PC-9 (cell line): ENCODE measurements around the gene DDOST. TPM values are rescaled to one million over a fixed set of nuclear protein-coding genes. Genes with fewer than 3 reads are reported as not detected.

Experiments
- BruUV-seq: library from RNA; stranded (reverse); fragments of 400-500 nt; replicated peaks from 2 replicates; lab custom pipeline; 2021; lab: Mats Ljungman, UMichigan
- CTCF ChIA-PET: fragments of 300-600 bp; sonication (Branson Sonifier 250); formaldehyde crosslinking; loops from one replicate; lab custom pipeline; 2022; ENCODE audit warnings: antibody characterized with exemption; lab: Charles Lee
- POLR2A ChIA-PET: fragments of 300-600 bp; sonication (Branson Sonifier 250); formaldehyde crosslinking; loops from one replicate; lab custom pipeline; 2022; ENCODE audit warnings: antibody characterized with exemption; ENCODE audit not compliant: unreplicated experiment; lab: Charles Lee
- DNase-seq, 2 experiments: peaks; one replicate each; pipeline versions ENCODE4 v3.0.0 to v3.0.0-alpha.2; 2015 to 2022; ENCODE audit warnings: mixed read lengths in 1 of 2
- H2AFZ ChIP-seq: fragments of 200-600 bp; sonication (generic); 2 replicates; pipeline ENCODE4 v1.8.1; 2017; ENCODE audit warnings: antibody characterized with exemption
- H3F3A ChIP-seq: fragments of 200-600 bp; sonication (generic); 2 replicates; pipeline ENCODE4 v1.8.1; 2017; ENCODE audit warnings: antibody characterized with exemption, mild to moderate bottlenecking, low read depth; ENCODE audit not compliant: insufficient read depth
- H3K27ac ChIP-seq: fragments of 200-600 bp; sonication (generic); 2 replicates; pipeline ENCODE4 v1.6.1; 2016; ENCODE audit warnings: mixed run types
- H3K27me3 ChIP-seq: fragments of 200-600 bp; sonication (generic); 2 replicates; pipeline ENCODE4 v1.6.1; 2016; ENCODE audit warnings: low read depth, mixed run types; ENCODE audit not compliant: insufficient read depth
- H3K36me3 ChIP-seq: fragments of 200-600 bp; sonication (generic); 2 replicates; pipeline ENCODE4 v1.6.1; 2016; ENCODE audit warnings: low read depth, mixed run types
- H3K4me1 ChIP-seq: fragments of 200-600 bp; sonication (generic); replicated peaks from 2 replicates; pipeline ENCODE4 v1.6.1; 2016; ENCODE audit warnings: mixed run types; ENCODE audit not compliant: insufficient read depth
- H3K4me2 ChIP-seq: fragments of 200-600 bp; sonication (generic); 2 replicates; pipeline ENCODE4 v1.6.1; 2017; ENCODE audit warnings: mixed run types
- H3K4me3 ChIP-seq: fragments of 200-600 bp; sonication (generic); 2 replicates; pipeline ENCODE4 v1.6.1; 2016; ENCODE audit warnings: mixed run types
- H3K79me2 ChIP-seq: fragments of 200-600 bp; sonication (generic); 2 replicates; pipeline ENCODE4 v1.6.1; 2017; ENCODE audit warnings: low read depth, mixed run types
- H3K9me2 ChIP-seq: fragments of 200-600 bp; sonication (generic); 2 replicates; pipeline ENCODE4 v1.8.1; 2017; ENCODE audit warnings: mild to moderate bottlenecking; ENCODE audit not compliant: insufficient read depth
- H3K9me3 ChIP-seq: fragments of 200-600 bp; sonication (generic); 2 replicates; pipeline ENCODE4 v1.8.1; 2016; ENCODE audit warnings: low read depth; ENCODE audit not compliant: insufficient read depth
- H4K20me1 ChIP-seq: fragments of 200-600 bp; sonication (generic); 2 replicates; pipeline ENCODE4 v1.8.1; 2017; ENCODE audit not compliant: insufficient read depth
- CTCF ChIP-seq: fragments of 200-600 bp; sonication (generic); conservative IDR thresholded peaks from 2 replicates; pipeline ENCODE4 v1.6.1; 2017; ENCODE audit warnings: mixed run types, antibody characterized with exemption, mild to moderate bottlenecking, moderate library complexity
- EZH2 ChIP-seq: fragments of 200-600 bp; sonication (generic); IDR thresholded peaks from 2 replicates; pipeline ENCODE4 v1.8.0; 2017; ENCODE audit warnings: antibody characterized with exemption, low read depth
- intact Hi-C: fragments of 100-400 bp; cut with micrococcal nuclease; formaldehyde crosslinking; loops from one replicate; pipeline ENCODE4 v1.10.0; 2022; ENCODE audit not compliant: unreplicated experiment
- total RNA-seq: library from RNA; stranded (reverse); gene quantifications from 2 replicates; pipeline ENCODE4 v1.2.3, GENCODE V29; 2021

The DDOST gene
- total RNA-seq, 1 experiment from 2014 or later, result 251 TPM

- Histone ChIP-seq H3K4me3 (no peak overlapping the region), H3K36me3 (no peaks in the 10 kb centered on the region), H3K27ac (no peak overlapping the region), H3K4me1 (peaks cover 5% of the 10 kb centered on the region; the same call in 1 of the 2 replicates), H3K79me2 (no peaks in the 10 kb centered on the region), H3K4me2 (peak overlapping the region; percentile 93), H2AFZ (no peak overlapping the region), H3K9me3 (no peaks in the 10 kb centered on the region), H3F3A (no peaks in the 10 kb centered on the region; the same call in 1 of the 2 replicates), H4K20me1 (no peaks in the 10 kb centered on the region), H3K27me3 (no peaks in the 10 kb centered on the region), H3K9me2 (no peaks in the 10 kb centered on the region)
- ChIA-PET POLR2A (no interaction called here), CTCF (interaction anchor here (1.0 to 1.2 kb wide), 3 partner anchors 8 to 554 kb away, joined by 3 to 4 read pairs (median 4); no protein-coding TSS in a partner anchor)
- no peak for DNase-seq
- TF ChIP-seq CTCF (no peak), EZH2 (no peak)
- BruUV-seq, result no TSS peak
- intact Hi-C loops, result loop anchor here (5.0 kb wide), 1 partner anchor 35 kb away; the partner anchor contains the start of gene SH2D5
These were observed 36.4 kb upstream of the DDOST start for GRCh38 chr1:20697563-20697962.

- no peaks in the 10 kb centered on the region for H3K36me3 ChIP-seq
- CTCF ChIA-PET, result interaction anchor here (0.6 to 1.2 kb wide), 13 partner anchors 9 to 1279 kb away, joined by 3 to 12 read pairs (median 4); no protein-coding TSS in a partner anchor
- peak overlapping the region; percentile 53; the same call in 1 of the 2 replicates for H3K27ac ChIP-seq
- no peaks in the 10 kb centered on the region for H4K20me1 ChIP-seq
- H2AFZ ChIP-seq, result peak overlapping the region; percentile 83
- H3K4me1 ChIP-seq, result peaks cover 5% of the 10 kb centered on the region; the same call in 1 of the 2 replicates
- peak; percentile 84 for TF ChIP-seq CTCF
- no peak for TF ChIP-seq EZH2
- H3K79me2 ChIP-seq, result no peaks in the 10 kb centered on the region
- H3K27me3 ChIP-seq, result no peaks in the 10 kb centered on the region
- no peaks in the 10 kb centered on the region; the same call in 1 of the 2 replicates for H3F3A ChIP-seq
- H3K9me3 ChIP-seq, result no peaks in the 10 kb centered on the region
- no peaks in the 10 kb centered on the region for H3K9me2 ChIP-seq
- DNase-seq, result peak; percentile 67 to 90
- intact Hi-C loops, result loop anchor here (1.0 to 5.0 kb wide), 2 partner anchors 36 to 499 kb away; partner anchors contain the start of gene SH2D5
- BruUV-seq, result no TSS peak
- peak overlapping the region; percentile 65; the same call in 1 of the 2 replicates for H3K4me3 ChIP-seq
- POLR2A ChIA-PET, result interaction anchor here (0.6 to 0.7 kb wide), 2 partner anchors 285 to 498 kb away, joined by 3 to 6 read pairs; no protein-coding TSS in a partner anchor
- peak overlapping the region; percentile 93 for H3K4me2 ChIP-seq
These were observed 35.5 kb upstream of the DDOST start for GRCh38 chr1:20696397-20697333.

- H4K20me1 ChIP-seq, result no peaks in the 10 kb centered on the region
- peaks cover 5% of the 10 kb centered on the region; the same call in 1 of the 2 replicates for H3K4me1 ChIP-seq
- no peak overlapping the region for H3K4me3 ChIP-seq
- H3K79me2 ChIP-seq, result no peaks in the 10 kb centered on the region
- H3K27ac ChIP-seq, result no peak overlapping the region
- H3K9me3 ChIP-seq, result no peaks in the 10 kb centered on the region
- intact Hi-C loops, result loop anchor here (5.0 kb wide), 1 partner anchor 37 kb away; the partner anchor contains the start of gene SH2D5
- H3K27me3 ChIP-seq, result no peaks in the 10 kb centered on the region
- TF ChIP-seq EZH2 (no peak), CTCF (no peak)
- H3K4me2 ChIP-seq, result no peak overlapping the region
- ChIA-PET CTCF (interaction anchor here (0.6 kb wide), 1 partner anchor 547 kb away, joined by 4 read pairs; no protein-coding TSS in a partner anchor), POLR2A (no interaction called here)
- H3K36me3 ChIP-seq, result no peaks in the 10 kb centered on the region
- H3F3A ChIP-seq, result no peaks in the 10 kb centered on the region; the same call in 1 of the 2 replicates
- DNase-seq, result no peak
- H2AFZ ChIP-seq, result no peak overlapping the region
- no peaks in the 10 kb centered on the region for H3K9me2 ChIP-seq
- no TSS peak for BruUV-seq
These were observed 34.3 kb upstream of the DDOST start for GRCh38 chr1:20695515-20695914.
